Stimulated activated CD4-positive, alpha-beta T cell treated with anti-CD3 and anti-CD28 coated beads, Interleukin-2, amount 100 ng/mL, for 4 hours (primary cell): Measurements from ENCODE around the gene RASGRF2.

ENCODE experiments used
- DNase-seq: peaks from one replicate; pipeline ENCODE4 v3.0.0-alpha.2; 2020; ENCODE audit warnings: low read depth

The RASGRF2 gene

DNA sequence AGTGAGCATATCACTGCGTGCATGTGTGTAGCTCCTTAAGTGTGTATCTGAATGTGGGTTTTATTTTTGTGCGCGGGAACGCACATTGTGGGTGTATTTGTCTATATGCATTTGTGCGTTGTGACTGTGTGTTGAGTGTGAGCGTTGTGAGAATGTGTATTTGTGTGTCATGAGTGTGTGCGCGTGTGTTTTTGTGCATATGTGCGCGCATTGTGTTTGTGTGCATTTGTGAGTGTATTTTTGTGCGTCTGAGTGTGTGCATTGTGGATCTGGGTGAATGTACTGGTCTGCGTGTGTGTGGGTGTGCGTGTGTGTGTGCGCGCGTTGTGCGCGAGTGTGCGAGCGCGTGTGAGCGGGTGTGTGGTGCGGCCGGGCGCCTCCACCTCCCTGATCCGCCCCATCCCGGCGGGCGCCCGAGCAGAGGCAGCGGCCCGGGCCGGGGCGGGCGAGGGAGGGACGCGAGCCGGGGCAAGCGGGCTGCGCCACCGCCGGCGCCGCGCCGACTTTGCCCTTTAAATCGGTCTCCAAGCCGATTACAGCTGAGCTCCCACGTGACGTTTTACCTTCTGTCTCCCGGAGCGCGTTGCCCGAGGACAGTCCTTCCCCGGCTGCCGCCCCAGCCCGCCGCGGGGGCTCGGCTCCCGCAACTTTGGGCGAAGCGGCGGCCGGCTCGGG is at the start of gene RASGRF2:
Gene RASGRF2, plus strand, starts transcription at position 596 of the 675 bp plus-strand sequence. CDS start 376 bp downstream, outside the sequence.
- DNase-seq, result peak; percentile 24

DNA sequence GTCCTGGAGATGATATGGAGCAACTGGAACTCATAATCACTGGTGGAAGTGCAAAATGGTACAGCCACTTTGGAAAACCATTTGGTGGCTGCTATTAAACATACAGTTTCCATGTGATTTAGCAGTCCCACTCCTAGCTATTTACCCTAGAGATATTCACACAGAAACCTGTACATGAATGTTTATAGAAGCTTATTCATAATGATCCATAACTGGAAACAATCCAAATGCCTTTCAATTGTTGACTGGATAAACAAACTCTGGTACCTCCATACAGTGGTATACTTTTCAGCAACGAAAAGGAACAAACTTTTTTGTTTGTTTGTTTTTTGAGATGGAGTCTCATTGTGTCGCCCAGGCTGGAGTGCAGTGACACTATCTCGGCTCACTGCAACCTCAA is 47.7 kb upstream of the RASGRF2 start:
- no peak for DNase-seq

- DNase-seq, result no peak
Measured at GRCh38 chr5:80915716-80916115, 44.4 kb upstream of the RASGRF2 start.

GRCh38 chr5:80916676-80917075 is 43.5 kb upstream of the RASGRF2 start:
- no peak for DNase-seq

GRCh38 chr5:80917631-80918030 is 42.5 kb upstream of the RASGRF2 start:
- no peak for DNase-seq

- no peak for DNase-seq
Measured at GRCh38 chr5:80919678-80920196, 40.4 kb upstream of the RASGRF2 start.

GRCh38 chr5:80920333-80920732 is 39.8 kb upstream of the RASGRF2 start:
- DNase-seq, result no peak

DNA sequence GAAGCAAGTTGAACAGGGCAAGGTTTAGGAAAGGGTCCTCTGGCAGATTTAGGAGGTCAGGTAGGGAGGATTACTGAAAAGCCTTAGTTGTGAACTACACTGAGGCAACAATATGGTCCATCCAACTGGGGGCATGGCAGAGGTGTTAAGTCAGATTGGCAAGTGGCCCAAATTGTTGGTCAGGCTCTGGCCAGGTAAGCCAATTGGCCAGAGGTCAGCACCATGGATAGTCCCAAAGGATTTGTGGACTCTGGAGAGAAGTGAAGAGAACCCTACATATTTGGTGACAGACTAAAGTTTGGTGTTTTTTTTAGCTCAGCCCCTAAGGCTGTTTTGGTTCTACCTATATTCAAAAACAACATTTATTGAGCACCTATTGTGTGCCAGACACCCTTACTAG is 39.1 kb upstream of the RASGRF2 start:
- no peak for DNase-seq

DNA sequence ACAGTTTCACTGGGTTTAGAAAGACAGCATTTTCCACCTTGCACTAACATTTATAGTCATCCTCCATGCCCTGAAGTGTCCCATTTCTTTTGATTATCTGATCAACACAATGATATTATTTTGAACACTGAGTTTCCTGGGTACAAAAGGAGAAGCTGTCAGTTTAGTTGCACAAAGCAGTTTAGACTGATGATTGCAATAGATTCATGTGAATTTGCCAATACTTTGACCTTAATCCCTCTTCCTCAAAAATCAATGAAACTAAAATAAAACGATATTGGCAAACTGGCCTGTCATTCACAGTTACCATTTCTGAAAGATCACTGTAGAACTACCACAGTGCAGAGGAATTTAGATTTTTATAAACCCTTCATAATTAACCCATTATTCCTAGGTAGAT is 34.2 kb upstream of the RASGRF2 start:
- DNase-seq, result no peak

DNA sequence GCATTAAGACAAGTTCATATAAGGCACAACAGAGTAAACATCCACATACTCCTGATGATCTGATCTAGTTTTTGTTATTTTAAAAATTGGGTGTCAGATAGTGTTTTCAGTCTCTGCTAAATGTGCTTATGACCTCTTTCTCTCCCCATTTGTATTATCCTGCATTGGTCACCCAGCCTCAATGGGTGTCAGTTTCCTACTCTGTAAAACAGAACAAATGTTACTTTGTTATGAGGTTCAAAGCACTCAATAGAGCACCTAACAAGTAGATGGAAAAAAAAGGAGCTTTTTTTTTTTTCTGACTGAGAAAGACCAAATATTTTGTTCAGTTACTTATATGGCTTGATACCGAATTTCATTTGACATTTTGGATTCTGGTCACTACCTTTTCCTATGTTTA is 33.6 kb upstream of the RASGRF2 start:
- DNase-seq, result no peak

DNA sequence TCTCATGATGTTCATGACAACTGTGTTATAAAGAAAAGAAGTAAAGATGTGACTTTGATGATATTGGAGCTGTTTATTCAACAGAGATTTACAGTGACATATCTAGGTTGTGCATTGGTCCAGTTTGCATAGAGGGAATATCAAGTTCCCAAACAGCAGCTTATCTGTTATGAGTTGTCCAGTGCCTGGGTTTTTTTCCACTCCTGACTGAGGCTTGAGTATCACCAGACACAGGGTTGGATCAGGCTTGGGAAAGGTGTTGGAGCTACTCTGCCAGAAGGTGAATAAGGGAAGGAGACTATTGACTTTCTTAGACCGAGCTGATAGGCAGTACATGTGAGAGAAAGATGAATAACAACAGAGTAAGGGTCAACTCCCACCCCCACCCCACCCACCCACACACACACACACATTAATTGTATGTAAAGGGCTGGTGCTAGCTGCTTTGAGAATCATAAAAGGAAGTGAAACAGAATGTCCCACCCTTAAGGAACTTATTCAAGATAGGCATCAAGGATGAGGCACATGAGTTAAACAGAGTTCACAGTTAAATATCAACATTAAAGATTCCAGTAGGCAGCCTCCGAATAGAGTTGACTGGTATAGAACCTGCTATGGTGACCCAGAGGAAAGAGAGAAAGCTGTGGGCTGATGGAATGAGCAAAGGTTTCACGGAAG is 33.0 kb upstream of the RASGRF2 start:
- DNase-seq, result no peak

DNA sequence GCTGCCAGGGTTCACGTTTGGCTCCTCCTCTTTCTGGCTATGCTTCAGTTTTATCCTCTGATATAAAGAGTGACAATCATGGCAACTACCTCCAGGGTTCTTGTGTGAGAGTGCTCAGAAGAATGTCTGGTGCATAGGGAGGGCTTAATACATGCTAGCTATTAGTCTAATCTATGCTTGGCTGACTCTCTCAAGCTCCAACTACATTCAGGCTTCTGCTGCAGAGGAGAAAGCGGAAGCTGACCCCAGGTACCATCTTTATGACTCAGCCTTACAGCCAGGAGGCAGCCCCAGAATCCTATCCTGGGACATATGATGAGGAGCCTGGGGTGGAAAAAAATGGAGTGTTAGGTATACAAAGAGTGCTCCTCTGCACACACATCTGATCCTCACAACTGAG is 32.1 kb upstream of the RASGRF2 start:
- DNase-seq, result no peak

GRCh38 chr5:80930940-80931339 is 29.2 kb upstream of the RASGRF2 start:
- no peak for DNase-seq

GRCh38 chr5:80931411-80931810 is 28.8 kb upstream of the RASGRF2 start:
- no peak for DNase-seq

- DNase-seq, result no peak
Measured at GRCh38 chr5:80933036-80933435, 27.1 kb upstream of the RASGRF2 start.

DNA sequence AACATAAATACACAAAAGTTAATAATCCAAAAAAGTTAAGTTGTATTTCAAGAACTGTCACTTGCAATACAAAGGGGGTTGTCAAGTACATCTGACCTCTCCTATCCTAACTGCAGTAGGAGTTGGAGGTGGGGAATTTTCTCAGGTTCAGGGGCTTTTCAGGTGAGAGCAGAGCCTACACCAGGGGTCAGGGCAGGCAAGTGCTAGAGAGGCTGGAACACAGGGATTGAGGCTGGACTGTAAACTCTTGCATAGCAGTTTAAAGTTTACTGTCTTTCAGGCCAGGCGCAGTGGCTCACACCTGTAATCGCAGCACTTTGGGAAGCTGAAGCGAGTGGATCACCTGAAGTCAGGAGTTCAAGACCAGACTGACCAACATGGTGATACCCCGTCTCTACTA is 25.4 kb upstream of the RASGRF2 start:
- DNase-seq, result no peak

GRCh38 chr5:80935811-80936385 is 24.3 kb upstream of the RASGRF2 start:
- no peak for DNase-seq

GRCh38 chr5:80936881-80937280 is 23.3 kb upstream of the RASGRF2 start:
- no peak for DNase-seq

DNA sequence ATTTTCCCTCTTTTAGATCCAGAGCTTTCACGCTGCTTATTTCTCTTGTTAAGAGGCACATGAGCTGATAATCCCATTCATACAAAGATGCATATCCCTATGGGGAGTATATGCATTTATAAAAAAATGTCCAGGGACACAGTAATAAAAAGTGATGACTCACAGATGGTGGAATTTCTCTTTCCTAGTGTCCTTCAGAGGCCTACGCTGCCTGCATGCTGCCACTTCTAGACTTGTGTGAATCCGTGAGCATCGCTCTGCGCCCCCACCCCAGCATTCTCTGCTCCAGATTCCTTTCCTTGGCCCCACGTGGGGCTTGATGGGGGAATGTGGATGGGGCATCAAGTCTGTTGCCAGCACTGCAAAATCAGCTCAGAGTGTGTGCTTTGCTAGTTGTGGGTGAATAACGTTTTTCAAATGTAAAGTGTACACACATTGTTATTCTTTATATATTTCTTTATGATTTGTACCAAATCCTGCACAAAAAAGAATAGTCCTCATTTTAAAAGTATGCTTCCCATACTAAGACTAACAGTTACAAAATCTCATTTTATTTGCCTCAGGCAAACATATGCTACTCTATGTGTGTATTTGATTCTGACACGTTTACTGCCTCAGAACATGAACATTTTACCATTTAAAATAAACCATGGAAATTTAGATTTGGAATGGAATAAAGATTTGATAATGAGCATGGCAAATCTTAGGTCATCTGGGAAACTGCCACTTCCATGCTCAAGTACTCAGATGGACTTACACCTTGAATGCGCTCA is 22.4 kb upstream of the RASGRF2 start:
- DNase-seq, result no peak

DNA sequence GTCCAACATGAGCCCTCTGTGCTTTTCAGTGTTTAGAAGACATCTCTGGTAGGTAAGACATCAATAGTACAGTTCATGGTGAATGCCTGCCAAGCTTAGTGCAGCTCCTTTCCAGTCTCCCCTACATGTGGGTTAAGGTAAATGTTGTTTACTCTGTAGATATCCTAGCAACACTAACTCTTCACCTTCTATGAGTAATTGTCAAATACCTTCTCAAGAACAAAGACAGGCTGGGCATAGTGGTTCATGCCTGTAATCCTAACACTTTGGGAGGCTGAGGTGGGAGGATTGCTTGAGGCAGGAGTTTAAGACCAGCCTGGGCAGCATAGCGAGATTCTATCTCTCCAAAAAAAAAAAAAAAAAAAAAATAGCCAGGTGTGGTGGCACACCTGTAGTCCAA is 18.7 kb upstream of the RASGRF2 start:
- DNase-seq, result no peak

GRCh38 chr5:80951366-80951765 is 8.8 kb upstream of the RASGRF2 start:
- no peak for DNase-seq

DNA sequence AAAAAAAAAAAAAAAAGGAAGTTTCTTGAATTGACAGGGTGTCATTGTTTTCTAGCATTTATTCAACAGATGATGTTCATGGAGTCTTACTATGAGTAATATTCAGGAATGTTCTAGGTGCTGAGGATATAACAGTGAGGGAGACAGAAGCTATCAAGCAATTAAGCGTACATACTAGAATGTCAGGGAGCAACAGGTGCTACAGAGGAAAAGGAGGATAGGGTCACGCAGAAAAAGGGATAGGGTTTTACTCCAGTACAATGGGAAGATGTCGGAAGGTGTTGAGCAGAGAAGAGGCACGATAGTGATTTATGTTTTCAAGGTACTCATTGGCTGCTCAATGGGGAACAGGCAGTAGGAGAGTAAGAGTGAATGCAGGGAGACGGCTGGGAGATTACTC is 6.6 kb upstream of the RASGRF2 start:
- DNase-seq, result no peak
